ENCODE measurements around the gene PPOX. TPM values are rescaled to one million over a fixed set of nuclear protein-coding genes. Genes with fewer than 3 reads are reported as not detected.

Gene PPOX
- total RNA-seq, 1 experiment from 2014 or later: 30.3 TPM

GRCh38 chr1:161163793-161164192, 2.4 kb upstream of the PPOX start:
- Mint-ChIP-seq H3K4me3 (ENCODE audit: unreplicated experiment) (no peak overlapping the region), H3K27me3 (ENCODE audit: insufficient read depth, unreplicated experiment) (no peaks in the 10 kb centered on the region), H3K9me3 (ENCODE audit: unreplicated experiment) (no peaks in the 10 kb centered on the region), H3K4me1 (ENCODE audit: insufficient read depth, unreplicated experiment) (peaks cover 58% of the 10 kb centered on the region), H3K27ac (ENCODE audit: low read depth, unreplicated experiment) (peak overlapping the region; percentile 100), H3K36me3 (ENCODE audit: insufficient read depth, unreplicated experiment) (peaks cover 51% of the 10 kb centered on the region)
- intact Hi-C loops (cut with micrococcal nuclease): no loop called here
- DNase-seq (ENCODE audit: unreplicated experiment): no peak
- TF ChIP-seq CTCF (IDR thresholded peaks at IDR 0.05; ENCODE audit: unreplicated experiment): no peak
- CTCF ChIA-PET: interaction anchor here (0.6 to 4.9 kb wide), 6 partner anchors 17 to 218 kb away, joined by 4 to 56 read pairs (median 22); partner anchors contain the start of genes NDUFS2 and TOMM40L
- POLR2A ChIA-PET: interaction anchor here (3.9 to 5.3 kb wide), 4 partner anchors 10 to 47 kb away, joined by 51 to 77 read pairs (median 64); partner anchors contain the start of genes DEDD, NDUFS2, NIT1 and PFDN2
- no TSS peak for BruUV-seq (replicated peaks)

- no peak for TF ChIP-seq CTCF (IDR thresholded peaks at IDR 0.05; ENCODE audit: unreplicated experiment)
- DNase-seq (ENCODE audit: unreplicated experiment): no peak
- H3K4me1 Mint-ChIP-seq (ENCODE audit: insufficient read depth, unreplicated experiment): peaks cover 51% of the 10 kb centered on the region
- intact Hi-C loops (cut with micrococcal nuclease): no loop called here
- ChIA-PET CTCF (interaction anchor here (0.5 to 4.9 kb wide), 28 partner anchors 8 to 1374 kb away, joined by 3 to 56 read pairs (median 5); partner anchors contain the start of genes ADAMTS4, B4GALT3, NDUFS2 and TOMM40L), POLR2A (interaction anchor here (0.6 to 5.5 kb wide), 24 partner anchors 8 to 226 kb away, joined by 3 to 101 read pairs (median 7); partner anchors contain the start of genes B4GALT3, DEDD, F11R and NDUFS2)
- H3K27ac Mint-ChIP-seq (ENCODE audit: low read depth, unreplicated experiment): peak overlapping the region; percentile 100
- H3K4me3 Mint-ChIP-seq (ENCODE audit: unreplicated experiment): peak overlapping the region; percentile 98
- no TSS peak for BruUV-seq (replicated peaks)
- no peaks in the 10 kb centered on the region for H3K9me3 Mint-ChIP-seq (ENCODE audit: unreplicated experiment)
- H3K27me3 Mint-ChIP-seq (ENCODE audit: insufficient read depth, unreplicated experiment): no peaks in the 10 kb centered on the region
- peaks cover 57% of the 10 kb centered on the region for H3K36me3 Mint-ChIP-seq (ENCODE audit: insufficient read depth, unreplicated experiment)
Observed at GRCh38 chr1:161164901-161165610, 1.2 kb upstream of the PPOX start.

- Mint-ChIP-seq H3K9me3 (ENCODE audit: unreplicated experiment) (no peaks in the 10 kb centered on the region), H3K27me3 (ENCODE audit: insufficient read depth, unreplicated experiment) (no peaks in the 10 kb centered on the region), H3K4me1 (ENCODE audit: insufficient read depth, unreplicated experiment) (peaks cover 43% of the 10 kb centered on the region), H3K4me3 (ENCODE audit: unreplicated experiment) (peak overlapping the region; percentile 98), H3K27ac (ENCODE audit: low read depth, unreplicated experiment) (peak overlapping the region; percentile 100), H3K36me3 (ENCODE audit: insufficient read depth, unreplicated experiment) (peaks cover 73% of the 10 kb centered on the region)
- DNase-seq (ENCODE audit: unreplicated experiment): peak; percentile 33
- intact Hi-C loops (cut with micrococcal nuclease): loop anchor here (1.0 to 2.0 kb wide), 3 partner anchors 10 to 48 kb away; partner anchors contain the start of genes B4GALT3, NDUFS2, NIT1 and PFDN2
- TF ChIP-seq CTCF (IDR thresholded peaks at IDR 0.05; ENCODE audit: unreplicated experiment): no peak
- BruUV-seq (replicated peaks): TSS peak; percentile 37
- ChIA-PET CTCF (interaction anchor here (0.6 to 4.9 kb wide), 28 partner anchors 10 to 1252 kb away, joined by 3 to 56 read pairs (median 4); partner anchors contain the start of genes ADAMTS4, APOA2, B4GALT3 and NDUFS2), POLR2A (interaction anchor here (0.6 to 5.5 kb wide), 20 partner anchors 9 to 233 kb away, joined by 3 to 101 read pairs (median 6); partner anchors contain the start of genes B4GALT3, DEDD, F11R and NDUFS2)
Observed at GRCh38 chr1:161166669-161167548, 683 bp downstream of the PPOX start.

Measured in MCF 10A (cell line).